ENCODE data around the gene STK35. TPM values are rescaled to one million over a fixed set of nuclear protein-coding genes. Genes with fewer than 3 reads are reported as not detected.

The STK35 gene
- total RNA-seq, 1 experiment from 2014 or later, result 16.5 TPM

DNA sequence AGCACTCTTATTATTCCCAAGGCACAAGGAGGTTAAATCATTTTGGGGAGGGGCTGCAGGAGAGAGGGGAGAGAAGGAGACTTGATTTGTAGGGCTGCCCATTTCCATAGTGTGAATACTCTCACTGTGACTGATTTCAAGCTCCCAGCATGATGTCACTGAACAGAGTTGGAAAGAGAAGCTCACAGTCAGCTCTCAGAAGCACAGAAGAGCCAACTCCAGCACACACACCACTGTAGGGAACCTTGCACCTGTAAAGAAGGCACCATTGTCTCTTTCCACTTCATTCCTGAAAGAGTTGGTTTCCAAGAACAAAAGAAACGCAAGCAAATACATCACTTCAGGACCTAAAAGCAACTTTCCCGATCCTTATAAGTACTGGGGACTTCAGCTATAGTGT lies 12.7 kb upstream of the STK35 start:
- intact Hi-C loops (cut with micrococcal nuclease; ENCODE audit: unreplicated experiment), result no loop called here
- H3K27me3 Mint-ChIP-seq (ENCODE audit: unreplicated experiment), result peaks cover 71% of the 10 kb centered on the region

DNA sequence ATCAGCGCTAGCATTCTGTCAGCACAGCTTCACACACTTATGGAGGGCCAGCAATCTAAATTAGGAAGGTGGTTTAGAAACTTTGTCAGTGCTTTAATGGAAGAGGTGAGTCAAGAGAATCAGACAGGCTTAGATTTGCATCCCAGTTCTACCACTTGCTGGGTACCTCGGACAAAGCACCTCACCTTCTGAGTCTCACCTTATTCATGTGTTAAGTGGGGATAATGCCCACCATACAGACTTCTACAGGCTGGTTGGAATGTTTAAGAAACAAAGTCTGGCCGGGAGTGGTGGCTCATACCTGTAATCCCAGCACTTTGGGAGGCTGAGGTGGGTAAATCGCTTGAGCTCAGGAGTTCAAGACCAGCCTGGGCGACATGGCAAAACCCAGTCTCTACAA lies 12.2 kb upstream of the STK35 start:
- TF ChIP-seq, protein P1, sequence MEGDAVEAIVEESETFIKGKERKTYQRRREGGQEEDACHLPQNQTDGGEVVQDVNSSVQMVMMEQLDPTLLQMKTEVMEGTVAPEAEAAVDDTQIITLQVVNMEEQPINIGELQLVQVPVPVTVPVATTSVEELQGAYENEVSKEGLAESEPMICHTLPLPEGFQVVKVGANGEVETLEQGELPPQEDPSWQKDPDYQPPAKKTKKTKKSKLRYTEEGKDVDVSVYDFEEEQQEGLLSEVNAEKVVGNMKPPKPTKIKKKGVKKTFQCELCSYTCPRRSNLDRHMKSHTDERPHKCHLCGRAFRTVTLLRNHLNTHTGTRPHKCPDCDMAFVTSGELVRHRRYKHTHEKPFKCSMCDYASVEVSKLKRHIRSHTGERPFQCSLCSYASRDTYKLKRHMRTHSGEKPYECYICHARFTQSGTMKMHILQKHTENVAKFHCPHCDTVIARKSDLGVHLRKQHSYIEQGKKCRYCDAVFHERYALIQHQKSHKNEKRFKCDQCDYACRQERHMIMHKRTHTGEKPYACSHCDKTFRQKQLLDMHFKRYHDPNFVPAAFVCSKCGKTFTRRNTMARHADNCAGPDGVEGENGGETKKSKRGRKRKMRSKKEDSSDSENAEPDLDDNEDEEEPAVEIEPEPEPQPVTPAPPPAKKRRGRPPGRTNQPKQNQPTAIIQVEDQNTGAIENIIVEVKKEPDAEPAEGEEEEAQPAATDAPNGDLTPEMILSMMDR (IDR thresholded peaks at IDR 0.05; ENCODE audit: unreplicated experiment), result no peak
- peaks cover 71% of the 10 kb centered on the region for H3K27me3 Mint-ChIP-seq (ENCODE audit: unreplicated experiment)
- no peak for DNase-seq
- intact Hi-C loops (cut with micrococcal nuclease; ENCODE audit: unreplicated experiment), result no loop called here
- H3K4me3 Mint-ChIP-seq (ENCODE audit: low read depth, unreplicated experiment), result no peak overlapping the region
- no peak overlapping the region for H3K27ac Mint-ChIP-seq (ENCODE audit: unreplicated experiment)
- H3K36me3 Mint-ChIP-seq (ENCODE audit: insufficient read depth, unreplicated experiment), result peaks cover under 1% of the 10 kb centered on the region
- CTCF ChIA-PET, result no interaction called here
- H3K4me1 Mint-ChIP-seq (ENCODE audit: low read depth, unreplicated experiment), result no peaks in the 10 kb centered on the region
- BruUV-seq (replicated peaks), result no TSS peak
- no peaks in the 10 kb centered on the region for H3K9me3 Mint-ChIP-seq (ENCODE audit: low read depth, unreplicated experiment)

More for the DNA sequence above, 12.7 kb upstream of the STK35 start:
- H3K36me3 Mint-ChIP-seq (ENCODE audit: insufficient read depth, unreplicated experiment), result no peaks in the 10 kb centered on the region
- no peak overlapping the region for H3K4me3 Mint-ChIP-seq (ENCODE audit: low read depth, unreplicated experiment)
- TF ChIP-seq, protein P1 (IDR thresholded peaks at IDR 0.05; ENCODE audit: unreplicated experiment), result no peak
- BruUV-seq (replicated peaks), result no TSS peak
- no peak overlapping the region for H3K27ac Mint-ChIP-seq (ENCODE audit: unreplicated experiment)
- no peaks in the 10 kb centered on the region for H3K4me1 Mint-ChIP-seq (ENCODE audit: low read depth, unreplicated experiment)
- CTCF ChIA-PET, result no interaction called here
- DNase-seq, result no peak
- H3K9me3 Mint-ChIP-seq (ENCODE audit: low read depth, unreplicated experiment), result no peaks in the 10 kb centered on the region

DNA sequence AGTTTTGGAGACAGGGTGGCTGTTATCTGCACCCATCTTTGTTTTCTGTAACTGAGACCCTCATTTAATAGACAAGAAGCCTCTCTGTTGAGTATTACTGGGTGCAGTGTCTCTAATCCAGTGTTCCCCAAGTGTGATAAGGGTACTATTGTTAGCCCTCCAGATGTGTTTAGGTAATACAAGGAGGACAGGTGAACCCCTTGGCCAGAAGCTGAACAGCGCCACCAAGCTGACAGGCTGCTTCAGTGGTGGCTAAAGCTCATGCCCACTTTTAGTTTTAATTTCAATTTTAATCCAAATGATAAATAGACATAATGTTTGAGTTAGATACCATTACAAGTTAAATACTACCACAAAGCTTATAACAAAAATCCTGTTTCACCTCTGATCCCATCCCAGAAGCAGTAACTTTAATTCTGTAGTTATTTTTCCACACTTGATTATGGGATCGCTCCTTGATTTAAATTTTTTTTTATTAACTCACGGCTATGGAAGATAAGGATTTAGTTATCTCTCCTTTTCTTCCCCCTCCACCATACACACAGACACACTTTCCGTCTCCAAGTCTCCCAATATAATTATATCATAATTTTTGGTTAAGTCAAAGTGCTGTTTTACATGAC lies 8.4 kb upstream of the STK35 start:
- TF ChIP-seq, protein P1 (IDR thresholded peaks at IDR 0.05; ENCODE audit: unreplicated experiment), result peak; percentile 46
- peak; percentile 42 for DNase-seq
- H3K27ac Mint-ChIP-seq (ENCODE audit: unreplicated experiment), result no peak overlapping the region
- H3K27me3 Mint-ChIP-seq (ENCODE audit: unreplicated experiment), result peaks cover 53% of the 10 kb centered on the region
- intact Hi-C loops (cut with micrococcal nuclease; ENCODE audit: unreplicated experiment), result loop anchor here (1.0 to 2.0 kb wide), 3 partner anchors 87 to 328 kb away; no protein-coding TSS in a partner anchor
- CTCF ChIA-PET, result interaction anchor here (1.0 to 1.4 kb wide), 4 partner anchors 79 to 193 kb away, joined by 3 to 7 read pairs (median 4); no protein-coding TSS in a partner anchor
- BruUV-seq (replicated peaks), result no TSS peak
- H3K4me3 Mint-ChIP-seq (ENCODE audit: low read depth, unreplicated experiment), result no peak overlapping the region
- no peaks in the 10 kb centered on the region for H3K4me1 Mint-ChIP-seq (ENCODE audit: low read depth, unreplicated experiment)
- H3K9me3 Mint-ChIP-seq (ENCODE audit: low read depth, unreplicated experiment), result no peaks in the 10 kb centered on the region
- peaks cover 4% of the 10 kb centered on the region for H3K36me3 Mint-ChIP-seq (ENCODE audit: insufficient read depth, unreplicated experiment)

DNA sequence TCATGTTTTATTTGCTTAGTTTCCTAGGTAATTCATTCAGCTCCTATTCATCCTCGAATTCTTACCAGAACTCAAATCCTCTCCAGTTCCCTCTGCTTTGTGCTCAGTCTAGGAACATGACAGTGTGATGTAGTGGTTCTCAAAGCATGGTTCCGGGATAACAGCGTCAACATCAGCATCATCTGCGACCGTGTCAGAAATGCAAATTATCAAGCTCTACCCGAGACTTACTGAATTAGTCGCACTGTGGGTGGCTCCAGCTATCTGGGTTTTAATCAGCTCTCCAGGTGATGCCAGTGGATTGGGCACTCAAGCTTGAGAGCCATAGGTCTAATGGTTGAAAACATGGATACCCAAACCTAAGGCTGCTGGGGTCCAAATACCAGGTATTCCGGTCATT lies 7.7 kb upstream of the STK35 start:
- Mint-ChIP-seq H3K36me3 (ENCODE audit: insufficient read depth, unreplicated experiment) (peaks cover 4% of the 10 kb centered on the region), H3K27me3 (ENCODE audit: unreplicated experiment) (peaks cover 47% of the 10 kb centered on the region), H3K9me3 (ENCODE audit: low read depth, unreplicated experiment) (no peaks in the 10 kb centered on the region), H3K27ac (ENCODE audit: unreplicated experiment) (no peak overlapping the region), H3K4me1 (ENCODE audit: low read depth, unreplicated experiment) (no peaks in the 10 kb centered on the region), H3K4me3 (ENCODE audit: low read depth, unreplicated experiment) (no peak overlapping the region)
- BruUV-seq (replicated peaks), result no TSS peak
- CTCF ChIA-PET, result interaction anchor here (1.0 to 1.4 kb wide), 4 partner anchors 79 to 194 kb away, joined by 3 to 7 read pairs (median 4); no protein-coding TSS in a partner anchor
- intact Hi-C loops (cut with micrococcal nuclease; ENCODE audit: unreplicated experiment), result loop anchor here (1.0 to 2.0 kb wide), 3 partner anchors 88 to 329 kb away; no protein-coding TSS in a partner anchor
- DNase-seq, result no peak
- TF ChIP-seq, protein P1 (IDR thresholded peaks at IDR 0.05; ENCODE audit: unreplicated experiment), result no peak

Measured in Calu3 (cell line).